ENCODE measurements around the gene CDT1.
A peak's percentile ranks its signal among the peaks of the same experiment; 100 is the strongest.

The CDT1 gene

GRCh38 chr16:88803264-88803987, at the start of gene CDT1:
CDT1 (plus strand) TSS chr16:88803789; CDS start chr16:88803832, 43 bp downstream.
- peak; percentile 85 for DNase-seq

- DNase-seq: no peak
Observed at GRCh38 chr16:88754109-88754911, 49.3 kb upstream of the CDT1 start.

GRCh38 chr16:88754912-88755744, 48.5 kb upstream of the CDT1 start:
- DNase-seq: peak; percentile 37

DNA sequence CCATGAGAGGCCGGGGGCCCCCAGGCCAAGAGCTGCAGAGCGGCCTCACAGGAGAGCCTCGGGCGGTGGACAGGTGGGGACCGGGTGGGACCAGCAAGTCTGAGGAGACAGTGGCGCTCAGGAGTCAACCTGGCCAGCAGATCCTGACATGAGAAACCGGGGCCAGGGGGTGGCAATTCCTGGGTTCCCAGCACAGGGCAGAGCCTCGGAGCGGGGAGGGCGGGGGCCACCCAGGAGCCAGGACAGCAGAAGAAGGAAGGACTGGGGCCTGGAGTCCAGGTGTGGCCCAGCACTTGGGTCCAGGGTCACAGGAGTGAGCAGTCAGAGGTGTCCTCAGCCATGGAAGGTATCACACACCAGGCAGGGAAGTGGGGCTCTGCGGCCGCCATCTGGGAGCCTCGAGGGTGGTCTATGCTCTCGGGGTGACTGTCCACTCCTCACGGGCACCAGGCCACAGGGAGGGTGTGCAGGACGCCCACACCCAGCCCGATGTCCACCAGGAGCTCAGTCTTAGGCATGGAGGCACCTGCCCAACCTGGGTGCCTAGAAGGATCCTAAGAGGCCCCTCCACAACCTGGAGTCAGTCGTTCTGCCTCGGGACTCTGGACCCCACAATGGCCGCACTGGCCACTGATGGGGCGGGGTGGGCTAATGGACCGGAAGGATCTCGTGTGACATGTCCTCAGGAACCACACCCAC, 47.7 kb upstream of the CDT1 start:
- DNase-seq: no peak

- DNase-seq: no peak
Observed at GRCh38 chr16:88758227-88758943, 45.2 kb upstream of the CDT1 start.

DNA sequence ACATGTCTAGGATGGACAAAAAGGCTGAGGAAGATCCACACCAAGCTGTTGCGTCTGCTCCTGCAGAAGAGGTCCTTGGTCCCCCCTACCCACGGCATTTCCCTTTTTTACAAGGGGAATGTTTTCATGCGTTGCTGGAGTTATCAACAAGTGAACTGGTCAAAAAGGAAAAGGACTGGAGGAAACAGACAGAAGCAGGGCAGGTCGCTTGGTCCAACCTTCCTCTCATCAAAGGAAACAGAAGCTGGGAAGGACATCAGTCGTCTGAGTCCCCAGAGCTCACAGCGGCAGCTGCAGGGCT, 44.7 kb upstream of the CDT1 start:
- no peak for DNase-seq

GRCh38 chr16:88759245-88759975, 44.2 kb upstream of the CDT1 start:
- DNase-seq: peak; percentile 61

DNA sequence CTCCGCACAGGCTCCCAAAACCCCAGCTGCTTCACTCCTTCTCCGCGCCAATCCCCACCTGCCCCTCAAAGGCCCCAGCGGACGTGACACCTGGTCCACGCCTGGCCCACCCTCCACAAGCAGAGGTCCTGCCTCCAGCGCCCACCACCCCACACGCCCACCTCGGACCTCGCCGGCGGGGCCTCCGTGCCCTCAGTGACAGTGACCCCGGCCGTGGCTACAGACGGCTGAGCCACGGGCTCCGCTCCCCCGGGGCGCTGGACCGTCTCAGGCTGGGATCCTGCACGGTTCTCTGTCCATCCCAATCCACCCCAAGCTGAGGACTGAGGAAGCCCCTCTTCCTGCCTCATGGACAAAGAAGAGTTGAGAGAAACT, 43.6 kb upstream of the CDT1 start:
- DNase-seq: no peak

- no peak for DNase-seq
Observed at GRCh38 chr16:88760424-88761142, 43.0 kb upstream of the CDT1 start.

GRCh38 chr16:88761143-88761534, 42.5 kb upstream of the CDT1 start:
- no peak for DNase-seq

DNA sequence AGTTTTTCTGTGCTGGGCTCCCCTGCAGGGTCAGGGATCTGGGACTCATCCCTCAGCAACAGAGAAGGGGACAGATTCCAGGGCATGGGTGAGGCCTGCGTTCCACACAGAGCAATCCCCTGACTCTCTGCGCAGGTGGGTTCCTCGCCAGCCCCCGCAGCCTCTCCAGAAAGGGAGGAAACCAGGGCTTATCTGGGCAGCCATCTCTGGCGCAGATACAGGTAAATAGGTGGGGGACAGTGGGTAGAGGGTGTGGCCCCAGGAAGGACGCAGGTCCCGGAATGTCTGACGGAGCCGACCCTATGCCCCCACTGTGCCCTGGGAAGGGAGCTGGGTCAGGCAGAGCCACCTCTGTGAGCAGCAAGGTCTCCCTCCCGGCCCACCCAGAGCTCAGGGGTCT, 41.8 kb upstream of the CDT1 start:
- DNase-seq: no peak

DNA sequence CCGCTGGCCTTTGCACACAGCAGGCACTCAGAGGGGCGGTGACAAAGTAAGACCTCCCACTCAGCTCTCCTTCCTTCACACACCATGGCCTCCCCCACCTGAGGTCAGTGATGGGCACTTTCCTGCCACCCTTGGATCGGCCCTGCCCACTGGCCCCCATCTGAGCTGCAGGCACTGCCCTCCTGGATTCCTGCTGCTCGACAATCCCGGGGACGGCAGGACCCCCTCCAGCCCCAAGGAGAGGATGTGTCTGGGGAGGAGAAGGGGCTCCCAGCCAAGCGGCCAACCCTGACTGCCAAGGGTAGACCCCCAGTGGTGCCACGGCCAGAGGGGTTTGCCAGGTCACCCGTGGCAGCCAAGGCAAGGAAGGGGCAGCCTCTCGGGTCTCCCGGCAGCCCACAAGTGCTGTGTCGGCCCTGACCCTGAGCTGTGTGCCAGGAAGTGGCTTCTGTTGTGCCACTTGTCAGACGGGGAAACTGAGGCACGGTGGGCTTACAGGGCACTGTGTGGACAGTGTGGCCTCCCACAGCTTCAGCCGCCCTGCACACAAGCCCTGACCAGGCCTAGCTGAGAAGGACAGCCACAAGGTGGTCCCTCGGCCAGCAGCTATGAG, 41.2 kb upstream of the CDT1 start:
- DNase-seq: no peak

DNA sequence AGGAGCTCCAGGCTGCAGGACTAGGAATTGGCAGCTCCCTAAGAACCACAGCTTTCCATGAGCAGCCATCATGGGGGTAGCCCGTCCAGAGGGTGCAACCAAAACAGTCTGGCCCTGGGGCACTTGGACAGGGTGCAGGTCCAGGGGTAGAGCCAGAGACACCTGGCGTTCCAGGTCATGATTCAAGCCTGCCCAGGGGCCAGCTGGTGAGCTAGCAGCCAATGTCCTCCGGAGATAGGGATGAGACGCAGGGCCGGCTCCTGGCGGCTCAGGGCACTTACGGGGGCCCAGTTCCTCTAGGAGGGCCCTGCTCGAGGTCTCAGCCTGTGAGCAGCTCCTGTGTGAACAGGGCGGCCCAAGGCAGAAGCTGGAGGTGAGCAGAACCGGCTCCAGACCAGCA, 40.6 kb upstream of the CDT1 start:
- no peak for DNase-seq

- no peak for DNase-seq
Observed at GRCh38 chr16:88763502-88764053, 40.0 kb upstream of the CDT1 start.

- no peak for DNase-seq
Observed at GRCh38 chr16:88764080-88764479, 39.5 kb upstream of the CDT1 start.

DNA sequence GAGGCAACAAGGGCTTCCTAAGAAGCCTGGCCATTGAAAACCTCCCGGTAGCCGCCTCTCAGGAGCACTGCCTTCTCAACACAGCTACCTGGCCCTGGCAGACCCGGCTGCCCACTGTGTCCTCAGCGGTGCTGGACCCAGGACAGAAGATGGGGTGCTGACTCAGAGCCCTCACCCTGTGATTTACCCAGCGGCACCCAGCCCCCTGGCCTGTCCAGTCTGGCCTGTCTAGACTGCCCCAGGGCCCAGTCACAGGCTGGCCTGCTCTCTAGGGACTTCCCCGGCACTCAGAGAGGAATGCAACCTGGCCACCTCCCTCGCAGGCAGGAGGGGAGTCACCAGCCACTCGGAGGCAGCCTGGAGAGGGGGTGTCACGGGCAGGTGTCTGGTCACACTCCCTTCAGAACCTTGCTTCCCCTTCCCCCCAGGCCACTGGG, 38.7 kb upstream of the CDT1 start:
- no peak for DNase-seq

DNA sequence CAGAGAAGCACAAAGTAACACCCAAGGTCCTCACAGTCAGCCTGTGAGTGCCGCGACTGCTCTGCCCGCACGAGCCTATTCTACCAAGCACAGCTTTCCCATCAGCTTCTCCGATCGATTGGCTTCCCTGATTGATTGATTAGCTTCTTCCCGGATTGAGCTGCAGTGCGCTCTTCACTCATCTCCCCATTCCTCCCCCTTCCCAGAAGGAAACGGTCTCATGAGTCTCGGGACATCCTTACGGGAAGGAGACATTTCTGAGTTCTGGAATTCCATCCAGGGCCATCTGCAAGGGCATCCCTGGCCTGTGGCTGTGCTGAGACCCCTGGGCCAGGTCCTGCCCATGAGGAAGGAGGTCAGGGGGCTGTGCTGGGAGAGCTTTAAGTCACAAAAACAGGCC, 36.6 kb upstream of the CDT1 start:
- DNase-seq: no peak

GRCh38 chr16:88767546-88768070, 36.0 kb upstream of the CDT1 start:
- no peak for DNase-seq

GRCh38 chr16:88768071-88768783, 35.4 kb upstream of the CDT1 start:
- DNase-seq: no peak
